SK-N-SH (cell line): ENCODE measurements around the gene ZIM2. TPM values are rescaled to one million over a fixed set of nuclear protein-coding genes. Genes with fewer than 3 reads are reported as not detected.

Experiments
- CTCF ChIA-PET: fragments of 300-600, 350-600 bp; formaldehyde crosslinking; extraction: SDS; loops from one replicate; lab custom pipeline; 2021; lab: Yijun Ruan, JAX
- POLR2A ChIA-PET: fragments of 350-600 bp; sonication (Branson Sonifier 250); formaldehyde crosslinking; extraction: SDS; loops from one replicate; lab custom pipeline; 2020; ENCODE audit warnings: antibody characterized with exemption, inconsistent platforms; lab: Yijun Ruan, JAX
- DNase-seq: peaks from one replicate; pipeline ENCODE4 v3.0.0; 2012
- H2AFZ ChIP-seq: fragments of 200-600 bp; sonication (generic); 2 replicates; pipeline ENCODE4 v1.8.1; 2016; ENCODE audit warnings: antibody characterized with exemption, mild to moderate bottlenecking, low read depth
- H3F3A ChIP-seq: fragments of 200-600 bp; sonication (generic); replicated peaks from 2 replicates; pipeline ENCODE3; 2016; ENCODE audit warnings: antibody characterized with exemption, mild to moderate bottlenecking; ENCODE audit not compliant: insufficient read depth
- H3K27ac ChIP-seq, 2 experiments: fragments of 200-500 bp in 1 of 2; fragments of 200-600 bp in 1 of 2; sonication (Bioruptor generic) in 1 of 2; sonication (generic), shearing (Covaris generic) in 1 of 2; 2 replicates each; pipeline versions ENCODE4 v1.5.1 to v1.6.1; 2014 to 2016; ENCODE audit warnings: low read depth in 2 of 2, inconsistent platforms in 1 of 2, low read length in 1 of 2, mild to moderate bottlenecking in 1 of 2, mixed read lengths in 1 of 2
- H3K27me3 ChIP-seq: fragments of 200-600 bp; sonication (generic), shearing (Covaris generic); 2 replicates; pipeline ENCODE4 v1.6.1; 2016; ENCODE audit warnings: mixed run types; ENCODE audit not compliant: insufficient read depth
- H3K36me3 ChIP-seq, 2 experiments: fragments of 200-500 bp in 1 of 2; fragments of 200-600 bp in 1 of 2; sonication (Bioruptor generic) in 1 of 2; sonication (generic) in 1 of 2; replicated peaks in 1 of 2; 2 replicates each; pipeline versions ENCODE3 to v1.5.1; 2014 to 2016; ENCODE audit warnings: low read length in 1 of 2, mild to moderate bottlenecking in 1 of 2; ENCODE audit not compliant: insufficient read depth in 2 of 2, control insufficient read depth in 1 of 2
- H3K4me1 ChIP-seq, 2 experiments: fragments of 200-500 bp in 1 of 2; fragments of 200-600 bp in 1 of 2; sonication (Bioruptor generic) in 1 of 2; sonication (generic), shearing (Covaris generic) in 1 of 2; 2 replicates each; pipeline versions ENCODE4 v1.5.1 to v1.6.1; 2014 to 2016; ENCODE audit warnings: low read depth in 1 of 2, low read length in 1 of 2, mixed run types in 1 of 2; ENCODE audit not compliant: insufficient read depth in 2 of 2, control insufficient read depth in 1 of 2
- H3K4me2 ChIP-seq: fragments of 200-600 bp; sonication (generic), shearing (Covaris generic); 2 replicates; pipeline ENCODE4 v1.6.1; 2017; ENCODE audit warnings: mixed run types
- H3K4me3 ChIP-seq, 2 experiments: fragments of 200-500 bp in 1 of 2; fragments of 200-600 bp in 1 of 2; sonication (Bioruptor generic) in 1 of 2; sonication (generic), shearing (Covaris generic) in 1 of 2; 2 replicates each; pipeline versions ENCODE4 v1.5.1 to v1.8.1; 2014 to 2016; ENCODE audit warnings: low read depth in 2 of 2, inconsistent platforms in 1 of 2, low read length in 1 of 2, mild to moderate bottlenecking in 1 of 2, mixed read lengths in 1 of 2, moderate library complexity in 1 of 2
- H3K79me2 ChIP-seq: fragments of 200-600 bp; sonication (generic); 2 replicates; pipeline ENCODE4 v1.8.1; 2017; ENCODE audit warnings: mild to moderate bottlenecking; ENCODE audit not compliant: insufficient read depth
- H3K9ac ChIP-seq: fragments of 200-600 bp; sonication (generic); 2 replicates; pipeline ENCODE4 v1.6.1; 2017; ENCODE audit warnings: mixed run types
- H3K9me2 ChIP-seq: fragments of 200-600 bp; sonication (generic); 2 replicates; pipeline ENCODE4 v1.6.1; 2017; ENCODE audit warnings: mixed run types
- H3K9me3 ChIP-seq: fragments of 200-600 bp; sonication (generic); 2 replicates; pipeline ENCODE4 v1.6.1; 2017; ENCODE audit warnings: mixed run types, mild to moderate bottlenecking, moderate library complexity
- H4K20me1 ChIP-seq: fragments of 200-600 bp; sonication (generic); 2 replicates; pipeline ENCODE4 v1.6.1; 2017; ENCODE audit warnings: mild to moderate bottlenecking, mixed run types; ENCODE audit not compliant: insufficient read depth
- EP300 ChIP-seq, 2 experiments: IDR thresholded peaks; 2 replicates each; pipeline versions ENCODE4 v1.4.0 to v1.6.1; 2012; ENCODE audit warnings: borderline replicate concordance in 1 of 2, low read depth in 1 of 2, low read length in 1 of 2
- EZH2phosphoT487 ChIP-seq: fragments of 200-600 bp; sonication (generic); IDR thresholded peaks from 2 replicates; pipeline ENCODE4 v1.6.1; 2017; ENCODE audit warnings: low read depth, mixed run types, mild to moderate bottlenecking, antibody characterized with exemption, moderate library complexity, borderline replicate concordance
- FOSL2 ChIP-seq: IDR thresholded peaks from 2 replicates; pipeline ENCODE4 v1.4.0; 2012; ENCODE audit warnings: low read depth, mild to moderate bottlenecking, moderate library complexity, borderline replicate concordance
- FOXM1 ChIP-seq: IDR thresholded peaks from 2 replicates; pipeline ENCODE4 v1.4.0; 2012; ENCODE audit warnings: low read depth, mild to moderate bottlenecking
- GABPA ChIP-seq: IDR thresholded peaks from 2 replicates; pipeline ENCODE4 v1.4.0; 2012; ENCODE audit warnings: low read depth, mild to moderate bottlenecking
- GATA2 ChIP-seq: sonication (generic); formaldehyde crosslinking; IDR thresholded peaks from 2 replicates; pipeline ENCODE4 v1.5.0; 2020; ENCODE audit warnings: mild to moderate bottlenecking, missing genetic modification reagents
- JUND ChIP-seq: IDR thresholded peaks from 2 replicates; pipeline ENCODE4 v1.4.0; 2012
- MEF2A ChIP-seq: IDR thresholded peaks from 2 replicates; pipeline ENCODE4 v1.4.0; 2012; ENCODE audit warnings: low read depth, borderline replicate concordance
- MXI1 ChIP-seq: IDR thresholded peaks from 2 replicates; pipeline ENCODE4 v1.6.1; 2012; ENCODE audit warnings: mild to moderate bottlenecking, low read depth, low read length, improper control_type of control experiment
- NFIC ChIP-seq: IDR thresholded peaks from 2 replicates; pipeline ENCODE4 v1.4.0; 2012; ENCODE audit warnings: borderline replicate concordance
- NRF1 ChIP-seq: IDR thresholded peaks from 2 replicates; pipeline ENCODE4 v1.6.1; 2012; ENCODE audit warnings: low read depth, mild to moderate bottlenecking, low read length
- RCOR1 ChIP-seq: fragments of 150-350 bp; IDR thresholded peaks from 2 replicates; pipeline ENCODE4 v1.6.1; 2017; ENCODE audit warnings: antibody characterized with exemption, low read length
- TAF1 ChIP-seq: IDR thresholded peaks from 2 replicates; pipeline ENCODE4 v1.6.1; 2012; ENCODE audit warnings: low read depth, mild to moderate bottlenecking, low read length, moderate library complexity, borderline replicate concordance
- YY1 ChIP-seq: IDR thresholded peaks from 2 replicates; pipeline ENCODE4 v1.4.0; 2012; ENCODE audit warnings: low read depth, mild to moderate bottlenecking
- WGBS: methylation state at CpG from one replicate; pipeline ENCODE4 v1.1.6; 2017; ENCODE audit warnings: low lambda C conversion rate; 5-methylcytosine and 5-hydroxymethylcytosine counted together
- polyA plus RNA-seq, 3 experiments: library from polyadenylated mRNA; depleted of rRNA; stranded (reverse); fragments of >200 nt; gene quantifications; 2 replicates each; pipeline ENCODE4 v1.2.3, GENCODE V29; 2012
- TF ChIP-seq, protein P1 (sequence below): IDR thresholded peaks from 2 replicates; pipeline ENCODE4 v1.4.0; 2012; ENCODE audit warnings: low read depth, borderline replicate concordance
- TF ChIP-seq, protein P2 (sequence below): fragments of 150-350 bp; IDR thresholded peaks from 2 replicates; pipeline ENCODE4 v1.6.1; 2016; ENCODE audit warnings: mild to moderate bottlenecking, low read depth, low read length
- TF ChIP-seq, protein P3 (sequence below): fragments of 200-600 bp; sonication (generic); IDR thresholded peaks from 2 replicates; pipeline ENCODE4 v1.6.1; 2017; ENCODE audit warnings: antibody characterized with exemption, mild to moderate bottlenecking, moderate library complexity

The ZIM2 gene
- polyA plus RNA-seq, 1 of the 3 experiments (the other 2 are of a cell fraction): not detected

DNA sequence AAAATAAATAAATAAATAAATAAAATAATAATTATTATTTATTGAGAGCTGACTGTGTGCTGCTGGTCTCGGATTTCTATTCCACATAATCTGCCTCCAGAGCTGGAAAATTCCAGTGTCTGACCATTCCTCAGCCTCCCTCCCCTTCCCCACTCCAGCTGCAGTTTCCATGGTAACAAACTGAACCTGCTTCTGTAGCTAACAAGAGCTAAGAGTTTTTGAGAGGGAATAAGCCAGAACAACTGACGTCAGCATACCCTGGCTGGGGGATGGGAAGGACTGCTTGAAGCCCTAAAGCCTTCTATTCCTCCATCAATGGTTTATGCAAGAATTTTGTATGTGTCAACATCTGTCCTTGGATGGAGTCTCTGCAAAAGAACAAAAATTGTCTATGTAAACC lies 26.0 kb upstream of the ZIM2 start:
- CTCF ChIA-PET: no interaction called here
- no peaks in the 10 kb centered on the region for H3K4me1 ChIP-seq
- no peaks in the 10 kb centered on the region for H4K20me1 ChIP-seq
- H2AFZ ChIP-seq: no peak overlapping the region
- no peak overlapping the region for H3K9ac ChIP-seq
- no peak overlapping the region for H3K4me3 ChIP-seq
- no peak overlapping the region for H3K4me2 ChIP-seq
- H3F3A ChIP-seq: no peaks in the 10 kb centered on the region
- H3K79me2 ChIP-seq: no peaks in the 10 kb centered on the region
- TF ChIP-seq, protein P1, sequence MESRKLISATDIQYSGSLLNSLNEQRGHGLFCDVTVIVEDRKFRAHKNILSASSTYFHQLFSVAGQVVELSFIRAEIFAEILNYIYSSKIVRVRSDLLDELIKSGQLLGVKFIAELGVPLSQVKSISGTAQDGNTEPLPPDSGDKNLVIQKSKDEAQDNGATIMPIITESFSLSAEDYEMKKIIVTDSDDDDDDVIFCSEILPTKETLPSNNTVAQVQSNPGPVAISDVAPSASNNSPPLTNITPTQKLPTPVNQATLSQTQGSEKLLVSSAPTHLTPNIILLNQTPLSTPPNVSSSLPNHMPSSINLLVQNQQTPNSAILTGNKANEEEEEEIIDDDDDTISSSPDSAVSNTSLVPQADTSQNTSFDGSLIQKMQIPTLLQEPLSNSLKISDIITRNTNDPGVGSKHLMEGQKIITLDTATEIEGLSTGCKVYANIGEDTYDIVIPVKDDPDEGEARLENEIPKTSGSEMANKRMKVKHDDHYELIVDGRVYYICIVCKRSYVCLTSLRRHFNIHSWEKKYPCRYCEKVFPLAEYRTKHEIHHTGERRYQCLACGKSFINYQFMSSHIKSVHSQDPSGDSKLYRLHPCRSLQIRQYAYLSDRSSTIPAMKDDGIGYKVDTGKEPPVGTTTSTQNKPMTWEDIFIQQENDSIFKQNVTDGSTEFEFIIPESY: no peak
- no peak for TF ChIP-seq NFIC
- no peak for TF ChIP-seq MXI1
- TF ChIP-seq JUND: no peak
- no peak for TF ChIP-seq EP300 (IDR thresholded peaks at IDR 0.05; ENCODE audit: borderline replicate concordance in 1 of 2, low read depth in 1 of 2, low read length in 1 of 2)
- no peak for TF ChIP-seq GABPA
- no peak for TF ChIP-seq MEF2A
- TF ChIP-seq RCOR1: no peak
- no peak for TF ChIP-seq GATA2 (CRISPR knock-in tag)
- TF ChIP-seq, protein P2, sequence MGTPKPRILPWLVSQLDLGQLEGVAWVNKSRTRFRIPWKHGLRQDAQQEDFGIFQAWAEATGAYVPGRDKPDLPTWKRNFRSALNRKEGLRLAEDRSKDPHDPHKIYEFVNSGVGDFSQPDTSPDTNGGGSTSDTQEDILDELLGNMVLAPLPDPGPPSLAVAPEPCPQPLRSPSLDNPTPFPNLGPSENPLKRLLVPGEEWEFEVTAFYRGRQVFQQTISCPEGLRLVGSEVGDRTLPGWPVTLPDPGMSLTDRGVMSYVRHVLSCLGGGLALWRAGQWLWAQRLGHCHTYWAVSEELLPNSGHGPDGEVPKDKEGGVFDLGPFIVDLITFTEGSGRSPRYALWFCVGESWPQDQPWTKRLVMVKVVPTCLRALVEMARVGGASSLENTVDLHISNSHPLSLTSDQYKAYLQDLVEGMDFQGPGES: no peak
- no peak for TF ChIP-seq FOSL2
- no peak for TF ChIP-seq YY1
- no peak for TF ChIP-seq NRF1
- no peak for TF ChIP-seq FOXM1
- TF ChIP-seq, protein P3, sequence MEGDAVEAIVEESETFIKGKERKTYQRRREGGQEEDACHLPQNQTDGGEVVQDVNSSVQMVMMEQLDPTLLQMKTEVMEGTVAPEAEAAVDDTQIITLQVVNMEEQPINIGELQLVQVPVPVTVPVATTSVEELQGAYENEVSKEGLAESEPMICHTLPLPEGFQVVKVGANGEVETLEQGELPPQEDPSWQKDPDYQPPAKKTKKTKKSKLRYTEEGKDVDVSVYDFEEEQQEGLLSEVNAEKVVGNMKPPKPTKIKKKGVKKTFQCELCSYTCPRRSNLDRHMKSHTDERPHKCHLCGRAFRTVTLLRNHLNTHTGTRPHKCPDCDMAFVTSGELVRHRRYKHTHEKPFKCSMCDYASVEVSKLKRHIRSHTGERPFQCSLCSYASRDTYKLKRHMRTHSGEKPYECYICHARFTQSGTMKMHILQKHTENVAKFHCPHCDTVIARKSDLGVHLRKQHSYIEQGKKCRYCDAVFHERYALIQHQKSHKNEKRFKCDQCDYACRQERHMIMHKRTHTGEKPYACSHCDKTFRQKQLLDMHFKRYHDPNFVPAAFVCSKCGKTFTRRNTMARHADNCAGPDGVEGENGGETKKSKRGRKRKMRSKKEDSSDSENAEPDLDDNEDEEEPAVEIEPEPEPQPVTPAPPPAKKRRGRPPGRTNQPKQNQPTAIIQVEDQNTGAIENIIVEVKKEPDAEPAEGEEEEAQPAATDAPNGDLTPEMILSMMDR: no peak
- no peak for TF ChIP-seq TAF1
- no peak for TF ChIP-seq EZH2phosphoT487
- peak; percentile 17 for DNase-seq
- no peaks in the 10 kb centered on the region for H3K9me2 ChIP-seq
- H3K36me3 ChIP-seq: no peaks in the 10 kb centered on the region
- WGBS: 3% methylated on average over 2 of the region's 2 CpGs
- H3K9me3 ChIP-seq: no peaks in the 10 kb centered on the region
- no peak overlapping the region for H3K27ac ChIP-seq
- no peaks in the 10 kb centered on the region for H3K27me3 ChIP-seq
- POLR2A ChIA-PET: no interaction called here
